Neural cell (in vitro differentiated cells): Measurements from ENCODE around the gene FAM185A. TPM values are rescaled to one million over a fixed set of nuclear protein-coding genes. Genes with fewer than 3 reads are reported as not detected.
"Not testable (repeated sequence)": the region's sequence is repeated elsewhere in the genome, so short reads cannot be mapped to it uniquely, and the experiment has no call there.

Experiments
- H2AFZ ChIP-seq: fragments of 200-600, 300-800 bp; sonication (generic), shearing (Covaris generic); 2 replicates; pipeline ENCODE4 v1.6.0; 2014; ENCODE audit warnings: low read depth, mild to moderate bottlenecking, antibody characterized with exemption, low read length, moderate library complexity
- H3F3A ChIP-seq: fragments of 200-600 bp; shearing (Covaris generic); 2 replicates; pipeline ENCODE4 v1.6.1; 2016; ENCODE audit warnings: mild to moderate bottlenecking, moderate library complexity, mixed read lengths, antibody characterized with exemption, low read length; ENCODE audit not compliant: insufficient read depth, poor library complexity, severe bottlenecking
- H3K27ac ChIP-seq: fragments of 200-600, 300-800 bp; sonication (generic), shearing (Covaris generic); 2 replicates; pipeline ENCODE4 v1.5.1; 2014; ENCODE audit warnings: mild to moderate bottlenecking, low read length, moderate library complexity
- H3K27me3 ChIP-seq: fragments of 300-800, 200-600 bp; sonication (generic), shearing (Covaris generic); 2 replicates; pipeline ENCODE4 v1.6.0; 2014; ENCODE audit warnings: mild to moderate bottlenecking, low read depth, low read length, moderate library complexity; ENCODE audit not compliant: insufficient read depth
- H3K36me3 ChIP-seq: fragments of 300-800, 200-600 bp; sonication (generic), shearing (Covaris generic); 2 replicates; pipeline ENCODE4 v1.5.1; 2014; ENCODE audit warnings: mild to moderate bottlenecking, antibody characterized with exemption, low read length, moderate library complexity; ENCODE audit not compliant: insufficient read depth
- H3K4me2 ChIP-seq: fragments of 300-800, 200-600 bp; sonication (generic), shearing (Covaris generic); 2 replicates; pipeline ENCODE4 v1.6.0; 2014; ENCODE audit warnings: mild to moderate bottlenecking, low read length
- H3K4me3 ChIP-seq: fragments of 300-800, 200-600 bp; sonication (generic), shearing (Covaris generic); 2 replicates; pipeline ENCODE4 v1.5.1; 2014; ENCODE audit warnings: mild to moderate bottlenecking, low read length, moderate library complexity
- H3K79me2 ChIP-seq: fragments of 200-600 bp; shearing (Covaris generic); replicated peaks from 2 replicates; pipeline ENCODE4 v1.6.0; 2014; ENCODE audit warnings: mild to moderate bottlenecking, low read length, moderate library complexity; ENCODE audit not compliant: insufficient read depth
- H3K9ac ChIP-seq: fragments of 300-800, 200-600 bp; sonication (generic), shearing (Covaris generic); 2 replicates; pipeline ENCODE4 v1.6.1; 2016; ENCODE audit warnings: mild to moderate bottlenecking, low read length, mixed read lengths
- H3K9me2 ChIP-seq: fragments of 200-600 bp; shearing (Covaris generic); 2 replicates; pipeline ENCODE4 v1.6.1; 2016; ENCODE audit warnings: mild to moderate bottlenecking, low read length, mixed read lengths; ENCODE audit not compliant: insufficient read depth
- H3K9me3 ChIP-seq: fragments of 200-600, 300-800 bp; sonication (generic), shearing (Covaris generic); 2 replicates; pipeline ENCODE4 v1.6.1; 2016; ENCODE audit warnings: mild to moderate bottlenecking, mixed run types, low read length, moderate library complexity, mixed read lengths
- H4K20me1 ChIP-seq: fragments of 200-600 bp; shearing (Covaris generic); 2 replicates; pipeline ENCODE4 v1.6.1; 2016; ENCODE audit warnings: mild to moderate bottlenecking, mixed run types; ENCODE audit not compliant: insufficient read depth
- EP300 ChIP-seq: fragments of 450-650 bp; conservative IDR thresholded peaks from 2 replicates; pipeline ENCODE4 v1.6.1; 2014; ENCODE audit warnings: antibody characterized with exemption, mild to moderate bottlenecking, moderate library complexity; ENCODE audit not compliant: poor library complexity, severe bottlenecking
- EZH2 ChIP-seq: fragments of 200-600, 300-800 bp; shearing (Covaris generic), sonication (generic); IDR thresholded peaks from 2 replicates; pipeline ENCODE4 v1.6.1; 2014; ENCODE audit warnings: antibody characterized with exemption, low read length, borderline replicate concordance, mild to moderate bottlenecking; ENCODE audit not compliant: insufficient read depth, poor library complexity, severe bottlenecking
- MXI1 ChIP-seq: fragments of 450-650 bp; conservative IDR thresholded peaks from 2 replicates; pipeline ENCODE4 v1.6.1; 2014; ENCODE audit warnings: antibody characterized with exemption, mild to moderate bottlenecking; ENCODE audit not compliant: poor library complexity, severe bottlenecking
- POLR2AphosphoS5 ChIP-seq: IDR thresholded peaks from 2 replicates; pipeline ENCODE4 v1.6.1; 2012
- RAD21 ChIP-seq: fragments of 450-650 bp; conservative IDR thresholded peaks from 2 replicates; pipeline ENCODE4 v1.6.1; 2014; ENCODE audit warnings: antibody characterized with exemption, mild to moderate bottlenecking, moderate library complexity
- SMC3 ChIP-seq: fragments of 450-650 bp; conservative IDR thresholded peaks from 2 replicates; pipeline ENCODE4 v1.6.1; 2014; ENCODE audit warnings: antibody characterized with exemption, mild to moderate bottlenecking, moderate library complexity; ENCODE audit not compliant: poor library complexity
- TAF1 ChIP-seq: IDR thresholded peaks from 2 replicates; pipeline ENCODE4 v1.6.1; 2012; ENCODE audit warnings: low read depth
- polyA plus RNA-seq: library from polyadenylated mRNA; depleted of rRNA; stranded (reverse); fragments of >200 nt; gene quantifications from 2 replicates; pipeline ENCODE4 v1.2.3, GENCODE V29; 2014
- TF ChIP-seq, protein P1 (sequence below): IDR thresholded peaks from 2 replicates; pipeline ENCODE4 v1.6.1; 2012; ENCODE audit warnings: borderline replicate concordance
- TF ChIP-seq, protein P2 (sequence below): fragments of 450-650 bp; IDR thresholded peaks from 2 replicates; pipeline ENCODE4 v1.5.1; 2014; ENCODE audit warnings: antibody characterized with exemption, mild to moderate bottlenecking, moderate library complexity; ENCODE audit not compliant: poor library complexity, severe bottlenecking

The FAM185A gene
- polyA plus RNA-seq, 1 donor from 2014 or later, result 26.3 TPM

DNA sequence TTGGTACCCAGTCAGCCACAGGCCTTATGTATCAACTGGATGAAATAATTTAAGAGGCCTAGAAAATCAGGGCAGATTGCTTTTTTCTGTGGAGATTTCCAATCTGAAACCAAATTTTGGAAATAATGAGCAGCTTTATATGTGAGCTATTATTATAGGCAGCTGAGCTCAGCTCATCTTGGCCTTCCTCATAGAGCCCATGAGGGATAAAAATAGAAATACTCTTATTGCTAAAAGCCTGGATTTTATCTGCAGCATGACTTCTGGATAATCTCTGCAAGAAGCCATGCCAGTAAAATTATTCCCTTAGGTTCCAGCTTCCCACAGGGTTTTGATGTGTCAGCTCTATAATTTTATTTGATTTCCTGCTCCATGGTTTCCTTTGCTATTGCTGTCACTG is 43.0 kb downstream of the FAM185A start:
- H3F3A ChIP-seq, H3K36me3 ChIP-seq, H3K9me3 ChIP-seq, H3K9me2 ChIP-seq, H3K4me2 ChIP-seq, H3K9ac ChIP-seq, H3K27me3 ChIP-seq, H4K20me1 ChIP-seq, H2AFZ ChIP-seq, H3K79me2 ChIP-seq, H3K4me3 ChIP-seq: not testable (repeated sequence)
- peak overlapping the region; percentile 65 for H3K27ac ChIP-seq
- peak; percentile 38 for TF ChIP-seq POLR2AphosphoS5

DNA sequence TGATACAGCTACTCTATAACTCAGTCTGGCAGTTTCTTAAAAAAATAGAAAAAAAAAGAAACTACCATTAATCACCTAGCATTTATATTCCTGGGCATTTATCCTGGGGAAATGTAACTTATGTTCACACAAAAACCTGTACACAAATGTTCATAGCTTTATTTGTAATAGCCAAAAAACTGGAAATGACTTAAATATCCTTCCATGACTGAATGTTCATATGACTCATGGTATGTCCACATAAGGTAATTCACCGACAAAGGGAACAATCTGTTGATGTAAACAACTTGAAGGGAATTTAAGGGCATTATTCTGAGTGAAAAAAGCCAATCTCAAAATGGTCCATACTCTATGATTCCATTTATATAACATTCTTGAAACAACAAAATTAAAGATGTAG is 45.8 kb downstream of the FAM185A start:
- not testable (repeated sequence) for H3K27ac ChIP-seq, H4K20me1 ChIP-seq, H3K27me3 ChIP-seq, H3K9me2 ChIP-seq, H3K9ac ChIP-seq, H2AFZ ChIP-seq, H3K36me3 ChIP-seq, H3F3A ChIP-seq, H3K9me3 ChIP-seq, H3K79me2 ChIP-seq, H3K4me2 ChIP-seq, H3K4me3 ChIP-seq

DNA sequence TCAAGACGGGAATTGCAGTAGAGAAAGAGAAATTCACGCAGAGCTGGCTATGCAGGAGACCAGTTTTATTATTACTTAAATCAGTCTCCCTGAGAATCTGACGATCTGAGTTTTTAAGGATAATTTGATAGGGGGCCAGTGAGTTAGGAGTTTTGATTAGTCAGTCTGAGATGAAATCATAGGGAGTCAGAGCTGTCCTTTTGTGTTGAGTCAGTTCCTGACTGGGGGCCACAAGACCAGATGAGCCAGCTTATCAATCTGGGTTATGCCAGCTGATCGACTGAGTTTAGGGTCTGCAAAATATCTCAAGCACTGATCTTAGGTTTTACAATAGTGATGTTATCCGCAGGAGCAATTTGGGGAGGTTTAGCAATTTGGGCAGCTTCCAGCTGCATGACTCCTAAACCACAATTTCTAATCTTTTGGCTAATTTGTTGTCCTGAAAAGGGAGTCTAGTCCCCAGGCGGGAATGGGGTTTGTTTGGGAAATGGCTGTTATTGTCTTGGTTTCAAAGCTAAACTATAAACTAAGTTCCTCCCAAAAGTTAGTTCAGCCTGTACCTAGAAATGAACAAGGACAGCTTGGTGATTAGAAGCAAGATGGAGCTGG is 47.3 kb downstream of the FAM185A start:
- H3K9ac ChIP-seq, H3K9me2 ChIP-seq, H3K27ac ChIP-seq, H4K20me1 ChIP-seq, H3F3A ChIP-seq, H3K79me2 ChIP-seq, H3K36me3 ChIP-seq, H3K9me3 ChIP-seq, H3K27me3 ChIP-seq, H3K4me2 ChIP-seq, H2AFZ ChIP-seq, H3K4me3 ChIP-seq: not testable (repeated sequence)

DNA sequence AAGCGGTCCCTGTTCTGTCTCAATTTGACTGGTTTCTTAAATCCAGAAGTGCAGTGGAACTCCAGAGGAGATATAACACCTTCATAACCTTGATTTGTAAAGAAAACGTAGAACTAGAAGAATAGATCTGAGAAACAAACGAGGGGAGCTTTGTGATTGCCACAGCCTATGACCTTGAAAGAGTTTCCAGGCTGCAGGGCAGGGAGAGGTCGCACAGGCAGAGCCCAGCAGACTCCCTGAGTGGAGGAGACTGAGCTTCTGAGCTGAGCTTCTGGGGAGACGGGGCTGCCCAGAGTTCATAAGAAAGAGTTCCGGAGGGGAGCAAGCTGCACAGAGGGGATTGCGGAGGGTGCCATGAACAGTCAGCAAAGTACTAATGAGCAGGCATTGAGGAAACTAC is 57.8 kb downstream of the FAM185A start:
- Histone ChIP-seq H3K79me2 (no peaks in the 10 kb centered on the region), H3F3A (no peaks in the 10 kb centered on the region), H3K36me3 (no peaks in the 10 kb centered on the region), H3K27me3 (no peaks in the 10 kb centered on the region), H3K9me2 (no peaks in the 10 kb centered on the region), H2AFZ (no peak overlapping the region), H3K9ac (no peak overlapping the region), H3K4me2 (no peak overlapping the region), H3K27ac (no peak overlapping the region), H4K20me1 (no peaks in the 10 kb centered on the region), H3K4me3 (no peak overlapping the region), H3K9me3 (no peaks in the 10 kb centered on the region)
- TF ChIP-seq RAD21, result no peak
- TF ChIP-seq, protein P1, sequence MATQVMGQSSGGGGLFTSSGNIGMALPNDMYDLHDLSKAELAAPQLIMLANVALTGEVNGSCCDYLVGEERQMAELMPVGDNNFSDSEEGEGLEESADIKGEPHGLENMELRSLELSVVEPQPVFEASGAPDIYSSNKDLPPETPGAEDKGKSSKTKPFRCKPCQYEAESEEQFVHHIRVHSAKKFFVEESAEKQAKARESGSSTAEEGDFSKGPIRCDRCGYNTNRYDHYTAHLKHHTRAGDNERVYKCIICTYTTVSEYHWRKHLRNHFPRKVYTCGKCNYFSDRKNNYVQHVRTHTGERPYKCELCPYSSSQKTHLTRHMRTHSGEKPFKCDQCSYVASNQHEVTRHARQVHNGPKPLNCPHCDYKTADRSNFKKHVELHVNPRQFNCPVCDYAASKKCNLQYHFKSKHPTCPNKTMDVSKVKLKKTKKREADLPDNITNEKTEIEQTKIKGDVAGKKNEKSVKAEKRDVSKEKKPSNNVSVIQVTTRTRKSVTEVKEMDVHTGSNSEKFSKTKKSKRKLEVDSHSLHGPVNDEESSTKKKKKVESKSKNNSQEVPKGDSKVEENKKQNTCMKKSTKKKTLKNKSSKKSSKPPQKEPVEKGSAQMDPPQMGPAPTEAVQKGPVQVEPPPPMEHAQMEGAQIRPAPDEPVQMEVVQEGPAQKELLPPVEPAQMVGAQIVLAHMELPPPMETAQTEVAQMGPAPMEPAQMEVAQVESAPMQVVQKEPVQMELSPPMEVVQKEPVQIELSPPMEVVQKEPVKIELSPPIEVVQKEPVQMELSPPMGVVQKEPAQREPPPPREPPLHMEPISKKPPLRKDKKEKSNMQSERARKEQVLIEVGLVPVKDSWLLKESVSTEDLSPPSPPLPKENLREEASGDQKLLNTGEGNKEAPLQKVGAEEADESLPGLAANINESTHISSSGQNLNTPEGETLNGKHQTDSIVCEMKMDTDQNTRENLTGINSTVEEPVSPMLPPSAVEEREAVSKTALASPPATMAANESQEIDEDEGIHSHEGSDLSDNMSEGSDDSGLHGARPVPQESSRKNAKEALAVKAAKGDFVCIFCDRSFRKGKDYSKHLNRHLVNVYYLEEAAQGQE, result no peak
- TF ChIP-seq MXI1, result no peak
- no peak for TF ChIP-seq EZH2
- TF ChIP-seq EP300, result no peak
- no peak for TF ChIP-seq TAF1
- TF ChIP-seq SMC3, result no peak
- no peak for TF ChIP-seq POLR2AphosphoS5
- TF ChIP-seq, protein P2, sequence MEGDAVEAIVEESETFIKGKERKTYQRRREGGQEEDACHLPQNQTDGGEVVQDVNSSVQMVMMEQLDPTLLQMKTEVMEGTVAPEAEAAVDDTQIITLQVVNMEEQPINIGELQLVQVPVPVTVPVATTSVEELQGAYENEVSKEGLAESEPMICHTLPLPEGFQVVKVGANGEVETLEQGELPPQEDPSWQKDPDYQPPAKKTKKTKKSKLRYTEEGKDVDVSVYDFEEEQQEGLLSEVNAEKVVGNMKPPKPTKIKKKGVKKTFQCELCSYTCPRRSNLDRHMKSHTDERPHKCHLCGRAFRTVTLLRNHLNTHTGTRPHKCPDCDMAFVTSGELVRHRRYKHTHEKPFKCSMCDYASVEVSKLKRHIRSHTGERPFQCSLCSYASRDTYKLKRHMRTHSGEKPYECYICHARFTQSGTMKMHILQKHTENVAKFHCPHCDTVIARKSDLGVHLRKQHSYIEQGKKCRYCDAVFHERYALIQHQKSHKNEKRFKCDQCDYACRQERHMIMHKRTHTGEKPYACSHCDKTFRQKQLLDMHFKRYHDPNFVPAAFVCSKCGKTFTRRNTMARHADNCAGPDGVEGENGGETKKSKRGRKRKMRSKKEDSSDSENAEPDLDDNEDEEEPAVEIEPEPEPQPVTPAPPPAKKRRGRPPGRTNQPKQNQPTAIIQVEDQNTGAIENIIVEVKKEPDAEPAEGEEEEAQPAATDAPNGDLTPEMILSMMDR, result no peak
